Measurements from ENCODE around the gene OSBPL6. TPM values are rescaled to one million over a fixed set of nuclear protein-coding genes. Genes with fewer than 3 reads are reported as not detected.

Gene OSBPL6
- total and polyA plus RNA-seq, 10 of the 15 experiments (the other 5 are each of a cell fraction or from before 2014, with no cell fraction given): 0.01 to 0.08 (median 0.03) TPM; not detected in 5

DNA sequence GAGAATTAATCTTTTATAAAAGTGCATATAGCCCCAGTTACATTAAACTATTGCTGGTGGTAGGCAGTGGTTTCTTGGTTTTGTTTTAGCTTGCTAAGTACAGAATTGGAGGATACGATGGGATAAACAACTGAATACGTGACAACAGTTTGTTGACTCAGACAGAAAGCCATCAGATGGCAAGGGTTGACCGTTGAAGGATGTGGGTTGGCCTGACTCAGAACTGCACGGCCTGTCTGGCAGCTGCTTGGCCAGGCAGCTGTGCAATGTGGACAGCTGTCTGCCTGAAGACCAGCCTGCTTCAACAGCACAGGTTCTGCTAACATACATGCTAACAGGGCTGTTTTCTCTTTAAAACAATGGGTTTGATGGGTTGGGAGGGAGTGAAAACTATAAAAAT is 210.1 kb downstream of the OSBPL6 start (continued):
- TF ChIP-seq PKNOX1 (IDR thresholded peaks at IDR 0.05): peak; percentile 78
- TF ChIP-seq SMAD1 (IDR thresholded peaks at IDR 0.05; ENCODE audit: low read depth, partially characterized antibody): no peak
- peak; percentile 72 for TF ChIP-seq ATF7 (IDR thresholded peaks at IDR 0.05; ENCODE audit: low read depth)
- TF ChIP-seq, protein P1, sequence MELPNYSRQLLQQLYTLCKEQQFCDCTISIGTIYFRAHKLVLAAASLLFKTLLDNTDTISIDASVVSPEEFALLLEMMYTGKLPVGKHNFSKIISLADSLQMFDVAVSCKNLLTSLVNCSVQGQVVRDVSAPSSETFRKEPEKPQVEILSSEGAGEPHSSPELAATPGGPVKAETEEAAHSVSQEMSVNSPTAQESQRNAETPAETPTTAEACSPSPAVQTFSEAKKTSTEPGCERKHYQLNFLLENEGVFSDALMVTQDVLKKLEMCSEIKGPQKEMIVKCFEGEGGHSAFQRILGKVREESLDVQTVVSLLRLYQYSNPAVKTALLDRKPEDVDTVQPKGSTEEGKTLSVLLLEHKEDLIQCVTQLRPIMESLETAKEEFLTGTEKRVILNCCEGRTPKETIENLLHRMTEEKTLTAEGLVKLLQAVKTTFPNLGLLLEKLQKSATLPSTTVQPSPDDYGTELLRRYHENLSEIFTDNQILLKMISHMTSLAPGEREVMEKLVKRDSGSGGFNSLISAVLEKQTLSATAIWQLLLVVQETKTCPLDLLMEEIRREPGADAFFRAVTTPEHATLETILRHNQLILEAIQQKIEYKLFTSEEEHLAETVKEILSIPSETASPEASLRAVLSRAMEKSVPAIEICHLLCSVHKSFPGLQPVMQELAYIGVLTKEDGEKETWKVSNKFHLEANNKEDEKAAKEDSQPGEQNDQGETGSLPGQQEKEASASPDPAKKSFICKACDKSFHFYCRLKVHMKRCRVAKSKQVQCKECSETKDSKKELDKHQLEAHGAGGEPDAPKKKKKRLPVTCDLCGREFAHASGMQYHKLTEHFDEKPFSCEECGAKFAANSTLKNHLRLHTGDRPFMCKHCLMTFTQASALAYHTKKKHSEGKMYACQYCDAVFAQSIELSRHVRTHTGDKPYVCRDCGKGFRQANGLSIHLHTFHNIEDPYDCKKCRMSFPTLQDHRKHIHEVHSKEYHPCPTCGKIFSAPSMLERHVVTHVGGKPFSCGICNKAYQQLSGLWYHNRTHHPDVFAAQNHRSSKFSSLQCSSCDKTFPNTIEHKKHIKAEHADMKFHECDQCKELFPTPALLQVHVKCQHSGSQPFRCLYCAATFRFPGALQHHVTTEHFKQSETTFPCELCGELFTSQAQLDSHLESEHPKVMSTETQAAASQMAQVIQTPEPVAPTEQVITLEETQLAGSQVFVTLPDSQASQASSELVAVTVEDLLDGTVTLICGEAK (IDR thresholded peaks at IDR 0.05; ENCODE audit: borderline replicate concordance): no peak
- peak; percentile 97 for TF ChIP-seq ZBED1 (IDR thresholded peaks at IDR 0.05; ENCODE audit: borderline replicate concordance)
- TF ChIP-seq CEBPZ (IDR thresholded peaks at IDR 0.05; ENCODE audit: low read depth, low read length): no peak
- TF ChIP-seq, protein P2, sequence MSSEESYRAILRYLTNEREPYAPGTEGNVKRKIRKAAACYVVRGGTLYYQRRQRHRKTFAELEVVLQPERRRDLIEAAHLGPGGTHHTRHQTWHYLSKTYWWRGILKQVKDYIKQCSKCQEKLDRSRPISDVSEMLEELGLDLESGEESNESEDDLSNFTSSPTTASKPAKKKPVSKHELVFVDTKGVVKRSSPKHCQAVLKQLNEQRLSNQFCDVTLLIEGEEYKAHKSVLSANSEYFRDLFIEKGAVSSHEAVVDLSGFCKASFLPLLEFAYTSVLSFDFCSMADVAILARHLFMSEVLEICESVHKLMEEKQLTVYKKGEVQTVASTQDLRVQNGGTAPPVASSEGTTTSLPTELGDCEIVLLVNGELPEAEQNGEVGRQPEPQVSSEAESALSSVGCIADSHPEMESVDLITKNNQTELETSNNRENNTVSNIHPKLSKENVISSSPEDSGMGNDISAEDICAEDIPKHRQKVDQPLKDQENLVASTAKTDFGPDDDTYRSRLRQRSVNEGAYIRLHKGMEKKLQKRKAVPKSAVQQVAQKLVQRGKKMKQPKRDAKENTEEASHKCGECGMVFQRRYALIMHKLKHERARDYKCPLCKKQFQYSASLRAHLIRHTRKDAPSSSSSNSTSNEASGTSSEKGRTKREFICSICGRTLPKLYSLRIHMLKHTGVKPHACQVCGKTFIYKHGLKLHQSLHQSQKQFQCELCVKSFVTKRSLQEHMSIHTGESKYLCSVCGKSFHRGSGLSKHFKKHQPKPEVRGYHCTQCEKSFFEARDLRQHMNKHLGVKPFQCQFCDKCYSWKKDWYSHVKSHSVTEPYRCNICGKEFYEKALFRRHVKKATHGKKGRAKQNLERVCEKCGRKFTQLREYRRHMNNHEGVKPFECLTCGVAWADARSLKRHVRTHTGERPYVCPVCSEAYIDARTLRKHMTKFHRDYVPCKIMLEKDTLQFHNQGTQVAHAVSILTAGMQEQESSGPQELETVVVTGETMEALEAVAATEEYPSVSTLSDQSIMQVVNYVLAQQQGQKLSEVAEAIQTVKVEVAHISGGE (CRISPR knock-in tag; IDR thresholded peaks at IDR 0.05): no peak
- peak; percentile 86; the same call in 1 of the 2 replicates for TF ChIP-seq CBX5 (IDR thresholded peaks at IDR 0.05; ENCODE audit: low read depth)
- peak; percentile 100 for TF ChIP-seq MYB (IDR thresholded peaks at IDR 0.05; ENCODE audit: borderline replicate concordance, low read depth, low read length)
- TF ChIP-seq WRNIP1 (IDR thresholded peaks at IDR 0.05; ENCODE audit: borderline replicate concordance, low read depth, low read length): no peak
- no peak for TF ChIP-seq HDAC6 (IDR thresholded peaks at IDR 0.05; ENCODE audit: unreplicated experiment)
- peak; percentile 67 for TF ChIP-seq ZSCAN29 (IDR thresholded peaks at IDR 0.05)
- TF ChIP-seq CBX3 (IDR thresholded peaks at IDR 0.05; ENCODE audit: borderline replicate concordance, low read depth): no peak
- TF ChIP-seq SRF (IDR thresholded peaks at IDR 0.05; ENCODE audit: low read depth in 2 of 2, low read length in 2 of 2): peak in 1 of 2 experiments; percentile 65; a peak in 1 of 4 replicates
- TF ChIP-seq EGR1 (IDR thresholded peaks at IDR 0.05; ENCODE audit: borderline replicate concordance in 1 of 2, low read depth in 2 of 2, low read length in 2 of 2): no peak
- no peak for TF ChIP-seq ZNF384 (IDR thresholded peaks at IDR 0.05; ENCODE audit: borderline replicate concordance, low read depth, low read length)
- TF ChIP-seq PML (IDR thresholded peaks at IDR 0.05; ENCODE audit: low read length): peak; percentile 85; the same call in 1 of the 2 replicates
- no peak for TF ChIP-seq NRF1 (conservative IDR thresholded peaks at IDR 0.05; ENCODE audit: low read depth, low read length)
- peak; percentile 92 for TF ChIP-seq CHD2 (IDR thresholded peaks at IDR 0.05; ENCODE audit: borderline replicate concordance, low read depth, low read length)
- TF ChIP-seq NBN (IDR thresholded peaks at IDR 0.05): peak; percentile 90
